Activated CD4-positive, alpha-beta T cell treated with anti-CD3 and anti-CD28 coated beads, Interleukin-2, amount 10 ng/mL, durations not matched to agents 24 days and 14 days (primary cell): ENCODE measurements around the gene SFT2D2. TPM values are rescaled to one million over a fixed set of nuclear protein-coding genes. Genes with fewer than 3 reads are reported as not detected.
A peak's percentile ranks its signal among the peaks of the same experiment; 100 is the strongest.
"Not testable (repeated sequence)": the region's sequence is repeated elsewhere in the genome, so short reads cannot be mapped to it uniquely, and the experiment has no call there.

Experiments
- DNase-seq: peaks from one replicate; pipeline ENCODE4 v3.0.0; 2022
- H3K27ac Mint-ChIP-seq: one replicate; pipeline ENCODE4 v1.8.0; 2022; ENCODE audit warnings: mild to moderate bottlenecking, mixed read lengths
- H3K27me3 Mint-ChIP-seq: one replicate; pipeline ENCODE4 v1.8.0; 2022; ENCODE audit warnings: mixed read lengths
- H3K36me3 Mint-ChIP-seq: one replicate; pipeline ENCODE4 v1.8.0; 2022; ENCODE audit warnings: low read depth, mild to moderate bottlenecking, mixed read lengths
- H3K4me1 Mint-ChIP-seq: one replicate; pipeline ENCODE4 v1.8.0; 2021; ENCODE audit warnings: mixed read lengths
- H3K4me3 Mint-ChIP-seq: one replicate; pipeline ENCODE4 v1.8.0; 2022; ENCODE audit warnings: mild to moderate bottlenecking, moderate library complexity, mixed read lengths
- H3K9me3 Mint-ChIP-seq: one replicate; pipeline ENCODE4 v1.8.0; 2021; ENCODE audit warnings: mixed read lengths
- intact Hi-C: fragments of 100-400 bp; cut with micrococcal nuclease; formaldehyde crosslinking; loops from one replicate; pipeline ENCODE4 v1.15.1; 2023
- total RNA-seq: library from RNA; stranded (reverse); gene quantifications from 2 replicates; pipeline ENCODE4 v1.2.3, GENCODE V29; 2022

The SFT2D2 gene
- total RNA-seq, 1 donor from 2014 or later, result 65.7 TPM

- H3K27me3 Mint-ChIP-seq, H3K4me3 Mint-ChIP-seq, intact Hi-C loops, H3K4me1 Mint-ChIP-seq, H3K27ac Mint-ChIP-seq, DNase-seq: not testable (repeated sequence)
- Mint-ChIP-seq H3K36me3 (peaks cover 27% of the 10 kb centered on the region), H3K9me3 (peaks cover 13% of the 10 kb centered on the region)
Observed at GRCh38 chr1:168207673-168208072, 18.1 kb upstream of the SFT2D2 start.

GRCh38 chr1:168210312-168210711 is 15.5 kb upstream of the SFT2D2 start:
- peaks cover 5% of the 10 kb centered on the region for H3K27me3 Mint-ChIP-seq
- intact Hi-C loops, result no loop called here
- peaks cover 10% of the 10 kb centered on the region for H3K36me3 Mint-ChIP-seq
- H3K4me3 Mint-ChIP-seq, result no peak overlapping the region
- H3K9me3 Mint-ChIP-seq, result peaks cover 14% of the 10 kb centered on the region
- DNase-seq, result no peak
- H3K4me1 Mint-ChIP-seq, result no peaks in the 10 kb centered on the region
- H3K27ac Mint-ChIP-seq, result no peak overlapping the region

GRCh38 chr1:168213349-168213748 is 12.5 kb upstream of the SFT2D2 start:
- no peak for DNase-seq
- intact Hi-C loops, result no loop called here
- Mint-ChIP-seq H3K27me3 (peaks cover 5% of the 10 kb centered on the region), H3K36me3 (peaks cover 2% of the 10 kb centered on the region), H3K9me3 (peaks cover 14% of the 10 kb centered on the region), H3K4me1 (no peaks in the 10 kb centered on the region), H3K4me3 (no peak overlapping the region), H3K27ac (no peak overlapping the region)

- no peak overlapping the region for H3K27ac Mint-ChIP-seq
- peaks cover 14% of the 10 kb centered on the region for H3K9me3 Mint-ChIP-seq
- H3K4me3 Mint-ChIP-seq, result no peak overlapping the region
- intact Hi-C loops, result no loop called here
- H3K27me3 Mint-ChIP-seq, result peaks cover 4% of the 10 kb centered on the region
- no peak for DNase-seq
- H3K4me1 Mint-ChIP-seq, result peaks cover 4% of the 10 kb centered on the region
- H3K36me3 Mint-ChIP-seq, result no peaks in the 10 kb centered on the region
Observed at GRCh38 chr1:168216171-168216570, 9.6 kb upstream of the SFT2D2 start.

GRCh38 chr1:168217664-168218063 is 8.1 kb upstream of the SFT2D2 start:
- no peak for DNase-seq
- Mint-ChIP-seq H3K27ac (no peak overlapping the region), H3K4me3 (no peak overlapping the region), H3K36me3 (no peaks in the 10 kb centered on the region), H3K9me3 (peaks cover 9% of the 10 kb centered on the region), H3K4me1 (peaks cover 4% of the 10 kb centered on the region), H3K27me3 (peaks cover 3% of the 10 kb centered on the region)
- intact Hi-C loops, result no loop called here

- Mint-ChIP-seq H3K36me3 (no peaks in the 10 kb centered on the region), H3K27me3 (peaks cover 3% of the 10 kb centered on the region), H3K9me3 (peaks cover 6% of the 10 kb centered on the region), H3K4me3 (no peak overlapping the region), H3K27ac (no peak overlapping the region), H3K4me1 (peaks cover 6% of the 10 kb centered on the region)
- DNase-seq, result no peak
- intact Hi-C loops, result no loop called here
Observed at GRCh38 chr1:168218658-168219057, 7.1 kb upstream of the SFT2D2 start.

GRCh38 chr1:168220470-168220871 is 5.3 kb upstream of the SFT2D2 start:
- DNase-seq, result no peak
- no peak overlapping the region for H3K27ac Mint-ChIP-seq
- intact Hi-C loops, result no loop called here
- peaks cover 20% of the 10 kb centered on the region for H3K4me1 Mint-ChIP-seq
- H3K36me3 Mint-ChIP-seq, result no peaks in the 10 kb centered on the region
- H3K9me3 Mint-ChIP-seq, result peaks cover 3% of the 10 kb centered on the region
- no peaks in the 10 kb centered on the region for H3K27me3 Mint-ChIP-seq
- no peak overlapping the region for H3K4me3 Mint-ChIP-seq

- Mint-ChIP-seq H3K36me3 (no peaks in the 10 kb centered on the region), H3K9me3 (peaks cover 3% of the 10 kb centered on the region), H3K4me3 (no peak overlapping the region), H3K27ac (no peak overlapping the region), H3K4me1 (peaks cover 20% of the 10 kb centered on the region), H3K27me3 (no peaks in the 10 kb centered on the region)
- intact Hi-C loops, result no loop called here
- no peak for DNase-seq
Observed at GRCh38 chr1:168221275-168221674, 4.5 kb upstream of the SFT2D2 start.

GRCh38 chr1:168223261-168223660 is 2.5 kb upstream of the SFT2D2 start:
- H3K27me3 Mint-ChIP-seq, result no peaks in the 10 kb centered on the region
- H3K27ac Mint-ChIP-seq, result no peak overlapping the region
- DNase-seq, result no peak
- peaks cover 13% of the 10 kb centered on the region for H3K36me3 Mint-ChIP-seq
- peaks cover 38% of the 10 kb centered on the region for H3K4me1 Mint-ChIP-seq
- peaks cover 3% of the 10 kb centered on the region for H3K9me3 Mint-ChIP-seq
- no peak overlapping the region for H3K4me3 Mint-ChIP-seq
- intact Hi-C loops, result loop anchor here (2.0 kb wide), 1 partner anchor 14 kb away; no protein-coding TSS in a partner anchor

GRCh38 chr1:168223681-168224540 is 1.9 kb upstream of the SFT2D2 start:
- peaks cover 3% of the 10 kb centered on the region for H3K9me3 Mint-ChIP-seq
- H3K4me3 Mint-ChIP-seq, result no peak overlapping the region
- no peaks in the 10 kb centered on the region for H3K27me3 Mint-ChIP-seq
- intact Hi-C loops, result loop anchor here (2.0 kb wide), 1 partner anchor 13 kb away; no protein-coding TSS in a partner anchor
- peaks cover 45% of the 10 kb centered on the region for H3K4me1 Mint-ChIP-seq
- no peak for DNase-seq
- H3K36me3 Mint-ChIP-seq, result peaks cover 19% of the 10 kb centered on the region
- no peak overlapping the region for H3K27ac Mint-ChIP-seq

GRCh38 chr1:168224991-168225390 is 813 bp upstream of the SFT2D2 start:
- Mint-ChIP-seq H3K27me3 (no peaks in the 10 kb centered on the region), H3K36me3 (peaks cover 30% of the 10 kb centered on the region), H3K9me3 (peaks cover 3% of the 10 kb centered on the region), H3K4me1 (peaks cover 53% of the 10 kb centered on the region), H3K4me3 (peak overlapping the region; percentile 84), H3K27ac (peak overlapping the region; percentile 87)
- no peak for DNase-seq
- intact Hi-C loops, result loop anchor here (5.0 kb wide), 3 partner anchors 88 to 1262 kb away; partner anchors contain the start of genes BLZF1, GPR161, NME7 and SLC19A2

GRCh38 chr1:168227620-168228019 is 1.8 kb downstream of the SFT2D2 start:
- H3K9me3 Mint-ChIP-seq, result peaks cover 3% of the 10 kb centered on the region
- intact Hi-C loops, result loop anchor here (1.0 to 5.0 kb wide), 5 partner anchors 10 to 1260 kb away; partner anchors contain the start of genes BLZF1, GPR161, NME7 and SLC19A2
- H3K4me3 Mint-ChIP-seq, result peak overlapping the region; percentile 84
- H3K4me1 Mint-ChIP-seq, result peaks cover 61% of the 10 kb centered on the region
- peak overlapping the region; percentile 95 for H3K27ac Mint-ChIP-seq
- DNase-seq, result no peak
- no peaks in the 10 kb centered on the region for H3K27me3 Mint-ChIP-seq
- H3K36me3 Mint-ChIP-seq, result peaks cover 52% of the 10 kb centered on the region

- H3K4me1 Mint-ChIP-seq, result peaks cover 70% of the 10 kb centered on the region
- H3K9me3 Mint-ChIP-seq, result no peaks in the 10 kb centered on the region
- intact Hi-C loops, result loop anchor here (5.0 to 10.0 kb wide), 5 partner anchors 93 to 1355 kb away; partner anchors contain the start of genes BLZF1, F5, GPR161 and NME7
- H3K27ac Mint-ChIP-seq, result no peak overlapping the region
- H3K27me3 Mint-ChIP-seq, result no peaks in the 10 kb centered on the region
- DNase-seq, result no peak
- peaks cover 75% of the 10 kb centered on the region for H3K36me3 Mint-ChIP-seq
- H3K4me3 Mint-ChIP-seq, result no peak overlapping the region
Observed at GRCh38 chr1:168229893-168230292, 4.1 kb downstream of the SFT2D2 start.

GRCh38 chr1:168230709-168231108 is 4.9 kb downstream of the SFT2D2 start:
- peaks cover 83% of the 10 kb centered on the region for H3K36me3 Mint-ChIP-seq
- no peak for DNase-seq
- H3K27me3 Mint-ChIP-seq, result no peaks in the 10 kb centered on the region
- H3K4me3 Mint-ChIP-seq, result no peak overlapping the region
- H3K9me3 Mint-ChIP-seq, result no peaks in the 10 kb centered on the region
- no peak overlapping the region for H3K27ac Mint-ChIP-seq
- peaks cover 72% of the 10 kb centered on the region for H3K4me1 Mint-ChIP-seq
- intact Hi-C loops, result loop anchor here (10.0 kb wide), 2 partner anchors 344 to 1354 kb away; partner anchors contain the start of genes F5 and XCL1
